Measurements from ENCODE around the gene MRI1. TPM values are rescaled to one million over a fixed set of nuclear protein-coding genes. Genes with fewer than 3 reads are reported as not detected.

MRI1 gene
- total RNA-seq, 4 donors from 2014 or later, result 32.0 to 50.9 (median 37.2) TPM

- H3K36me3 ChIP-seq, result peaks cover 30 to 100% (median 67%) of the 10 kb centered on the region in 3 donors
- no peak overlapping the region for H3K4me3 ChIP-seq
- no peaks in the 10 kb centered on the region for H3K9me3 ChIP-seq
- no peaks in the 10 kb centered on the region for H3K27me3 ChIP-seq
- TF ChIP-seq POLR2A (IDR thresholded peaks at IDR 0.05) (no peak), CTCF (IDR thresholded peaks at IDR 0.05) (no peak)
- no peak overlapping the region for H3K27ac ChIP-seq
- 100% methylated on average over 7 to 8 of the region's 9 CpGs for WGBS, 2 donors
- intact Hi-C loops (cut with DNase I), result no loop called here
- no peak for DNase-seq
- H3K4me1 ChIP-seq, result peaks cover 0 to under 1% (median 0%) of the 10 kb centered on the region in 3 donors
Measured at GRCh38 chr19:13756210-13756609, 8.1 kb upstream of the MRI1 start.

- no peak overlapping the region for H3K4me3 ChIP-seq
- H3K27ac ChIP-seq, result no peak overlapping the region
- intact Hi-C loops (cut with DNase I), result no loop called here
- H3K4me1 ChIP-seq, result peaks cover 0 to 2% (median 0%) of the 10 kb centered on the region in 3 donors
- TF ChIP-seq CTCF (IDR thresholded peaks at IDR 0.05) (no peak), POLR2A (IDR thresholded peaks at IDR 0.05) (no peak)
- DNase-seq, result no peak
- no peaks in the 10 kb centered on the region for H3K9me3 ChIP-seq
- 83 to 90% methylated on average over 13 to 15 of the region's 15 CpGs for WGBS, 2 donors
- peaks cover 30 to 100% (median 67%) of the 10 kb centered on the region in 3 donors for H3K36me3 ChIP-seq
- H3K27me3 ChIP-seq, result no peaks in the 10 kb centered on the region
Measured at GRCh38 chr19:13757805-13758772, 6.2 kb upstream of the MRI1 start.

GRCh38 chr19:13758795-13759194, 5.5 kb upstream of the MRI1 start:
- Histone ChIP-seq H3K27me3 (no peaks in the 10 kb centered on the region), H3K27ac (no peak overlapping the region), H3K36me3 (peaks cover 30 to 97% (median 65%) of the 10 kb centered on the region in 3 donors), H3K9me3 (no peaks in the 10 kb centered on the region), H3K4me1 (peaks cover 0 to 9% (median 1%) of the 10 kb centered on the region in 3 donors), H3K4me3 (no peak overlapping the region)
- TF ChIP-seq CTCF (IDR thresholded peaks at IDR 0.05), result no peak
- TF ChIP-seq POLR2A (IDR thresholded peaks at IDR 0.05), result no peak
- DNase-seq, result no peak
- 88 to 95% methylated on average over 6 to 17 of the region's 24 CpGs for WGBS, 2 donors
- intact Hi-C loops (cut with DNase I), result no loop called here

GRCh38 chr19:13761423-13761822, 2.9 kb upstream of the MRI1 start:
- Histone ChIP-seq H3K27ac (no peak overlapping the region), H3K9me3 (no peaks in the 10 kb centered on the region), H3K4me1 (peaks cover 6 to 30% (median 12%) of the 10 kb centered on the region in 3 donors), H3K27me3 (no peaks in the 10 kb centered on the region), H3K36me3 (peaks cover 18 to 77% (median 41%) of the 10 kb centered on the region in 3 donors), H3K4me3 (no peak overlapping the region)
- intact Hi-C loops (cut with DNase I), result no loop called here
- WGBS, 2 donors, result 87 to 88% methylated on average over 8 of the region's 8 CpGs
- TF ChIP-seq POLR2A (IDR thresholded peaks at IDR 0.05), result no peak
- TF ChIP-seq CTCF (IDR thresholded peaks at IDR 0.05), result no peak
- no peak for DNase-seq

- H3K9me3 ChIP-seq, result no peaks in the 10 kb centered on the region
- peaks cover 6 to 32% (median 12%) of the 10 kb centered on the region in 3 donors for H3K4me1 ChIP-seq
- DNase-seq, result no peak
- no peak overlapping the region for H3K4me3 ChIP-seq
- 92 to 94% methylated on average over 11 of the region's 42 CpGs for WGBS, 2 donors
- peaks cover 12 to 67% (median 28%) of the 10 kb centered on the region in 3 donors for H3K36me3 ChIP-seq
- TF ChIP-seq POLR2A (IDR thresholded peaks at IDR 0.05) (no peak), CTCF (IDR thresholded peaks at IDR 0.05) (no peak)
- no peak overlapping the region for H3K27ac ChIP-seq
- no peaks in the 10 kb centered on the region for H3K27me3 ChIP-seq
- intact Hi-C loops (cut with DNase I), result no loop called here
Measured at GRCh38 chr19:13762635-13763235, 1.6 kb upstream of the MRI1 start.

All from esophagus squamous epithelium (tissue), 5 donors.